GM21367 (cell line): Measurements from ENCODE around the gene GRIA1.

Experiments
- ATAC-seq: cut with Tn5 transposase; IDR thresholded peaks from one replicate; pipeline ENCODE4 v1.9.1; 2021; ENCODE audit not compliant: unreplicated experiment

Gene GRIA1

GRCh38 chr5:153496835-153497234, 6.4 kb downstream of the GRIA1 start:
- no peak for ATAC-seq

DNA sequence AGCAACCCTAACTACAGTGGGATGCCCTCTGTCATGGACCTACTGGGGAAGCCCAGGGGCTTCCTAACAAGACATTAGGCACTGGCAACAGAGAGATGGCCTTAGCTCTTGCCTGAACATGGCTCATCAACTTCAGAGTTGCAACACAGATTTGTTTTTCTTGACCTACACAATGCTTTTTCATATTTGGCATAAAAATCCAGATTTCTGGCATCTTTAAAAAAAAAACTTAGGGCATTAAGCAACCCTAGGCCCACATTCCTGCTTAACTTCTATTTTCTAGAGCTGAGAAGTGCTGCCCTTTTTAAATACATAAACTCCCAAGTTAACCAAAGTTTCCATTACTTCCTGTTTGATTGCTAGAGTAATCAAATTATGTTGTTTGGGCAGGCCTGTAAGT, 8.0 kb downstream of the GRIA1 start:
- no peak for ATAC-seq

GRCh38 chr5:153500178-153500577, 9.7 kb downstream of the GRIA1 start:
- ATAC-seq, result no peak

GRCh38 chr5:153504726-153505125, 14.3 kb downstream of the GRIA1 start:
- no peak for ATAC-seq

DNA sequence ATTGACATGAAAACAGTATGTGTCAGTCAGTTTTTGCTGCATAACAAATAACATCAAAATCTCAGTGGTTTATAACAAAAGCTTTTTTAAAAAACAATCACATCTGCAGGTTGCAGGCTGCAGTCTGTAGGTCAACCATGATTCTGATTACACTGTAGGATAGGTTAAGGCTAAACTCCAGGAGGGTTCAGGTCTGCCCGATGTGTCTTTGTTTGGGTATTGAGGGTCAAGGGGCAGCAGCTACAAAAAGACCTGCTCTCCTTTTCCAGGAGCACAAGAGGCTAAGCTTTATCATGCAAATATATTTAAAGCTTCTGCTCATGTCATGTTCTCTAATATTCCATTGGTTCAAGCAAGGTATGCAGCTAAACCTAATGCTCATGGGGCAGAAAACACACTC, 18.2 kb downstream of the GRIA1 start:
- no peak for ATAC-seq

DNA sequence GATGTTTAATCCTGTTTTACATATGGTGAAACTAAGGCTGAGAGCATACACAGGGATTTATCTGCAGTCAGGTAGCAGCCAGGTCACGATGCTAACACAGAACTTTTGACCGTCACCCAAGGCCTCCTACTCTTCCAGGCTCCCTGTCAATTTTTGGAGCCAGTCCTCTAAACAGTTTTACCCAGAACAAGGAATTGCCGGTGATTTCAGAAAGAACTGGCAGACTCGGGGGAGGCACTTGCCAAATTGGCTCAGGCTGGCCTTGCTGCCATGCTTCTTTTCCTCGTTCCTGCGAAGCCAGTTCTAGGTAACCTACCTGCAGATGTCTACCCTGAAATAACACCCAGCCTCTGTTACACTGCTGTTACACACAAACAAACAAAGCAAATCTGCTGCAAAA, 21.2 kb downstream of the GRIA1 start:
- ATAC-seq, result no peak

GRCh38 chr5:153513156-153513555, 22.7 kb downstream of the GRIA1 start:
- ATAC-seq, result no peak

GRCh38 chr5:153515301-153515700, 24.8 kb downstream of the GRIA1 start:
- ATAC-seq, result no peak

- ATAC-seq, result no peak
Observed at GRCh38 chr5:153516504-153517240, 26.2 kb downstream of the GRIA1 start.

DNA sequence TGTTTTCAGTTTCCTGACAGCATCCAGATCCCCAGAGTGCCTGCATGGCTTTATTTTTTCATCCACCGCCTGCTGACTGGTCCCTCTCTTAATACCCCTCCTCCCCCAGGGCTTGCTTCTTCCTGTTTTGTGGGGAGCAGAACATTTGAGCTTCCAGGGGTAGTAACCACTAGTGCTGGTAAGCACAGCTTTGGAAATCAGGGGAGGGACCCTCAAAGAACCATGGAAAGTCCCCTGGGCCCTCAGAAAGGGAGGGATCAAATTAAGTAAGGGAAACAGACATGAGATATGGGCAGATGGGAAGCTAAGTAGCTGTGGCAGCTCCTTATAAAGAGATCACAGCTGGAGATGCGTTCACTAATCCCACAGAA, 26.8 kb downstream of the GRIA1 start:
- no peak for ATAC-seq

DNA sequence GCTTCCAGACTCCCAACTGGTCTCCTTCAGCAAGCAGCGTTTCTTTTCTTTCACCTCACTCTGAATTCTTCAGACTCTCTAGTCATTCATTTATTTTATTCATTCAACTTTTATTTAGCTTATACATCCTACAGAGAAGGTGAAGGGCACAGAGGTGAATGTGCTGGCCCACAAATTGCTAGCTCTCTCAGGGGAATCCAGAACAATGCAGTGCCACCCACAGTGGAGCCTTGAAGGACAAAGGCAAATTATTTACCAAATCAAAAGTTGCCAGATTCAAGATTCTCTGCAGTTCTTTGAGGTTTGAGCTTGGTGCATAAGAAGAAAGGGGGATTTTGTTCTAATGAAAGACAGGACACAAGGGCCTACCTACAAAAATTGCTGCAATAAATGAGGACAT, 29.7 kb downstream of the GRIA1 start:
- no peak for ATAC-seq

DNA sequence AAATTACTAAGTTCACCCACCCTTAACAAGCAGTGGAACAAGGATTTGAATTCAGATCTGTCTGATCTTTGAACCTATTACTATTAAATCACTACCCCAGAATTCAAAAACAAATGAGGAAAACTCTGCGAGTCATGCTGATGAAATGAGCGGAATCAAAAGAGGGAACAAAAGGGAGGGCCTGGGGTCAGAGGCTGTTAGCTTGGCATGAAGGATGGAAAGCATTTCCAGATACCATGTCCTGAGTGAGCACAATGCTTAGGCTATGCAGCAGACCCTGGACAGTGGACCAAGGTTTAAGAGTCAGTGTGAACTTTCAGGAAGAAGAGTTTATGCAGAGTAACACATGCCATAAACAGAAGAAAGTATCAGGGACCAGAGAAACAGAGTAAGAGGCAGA, 30.5 kb downstream of the GRIA1 start:
- no peak for ATAC-seq

DNA sequence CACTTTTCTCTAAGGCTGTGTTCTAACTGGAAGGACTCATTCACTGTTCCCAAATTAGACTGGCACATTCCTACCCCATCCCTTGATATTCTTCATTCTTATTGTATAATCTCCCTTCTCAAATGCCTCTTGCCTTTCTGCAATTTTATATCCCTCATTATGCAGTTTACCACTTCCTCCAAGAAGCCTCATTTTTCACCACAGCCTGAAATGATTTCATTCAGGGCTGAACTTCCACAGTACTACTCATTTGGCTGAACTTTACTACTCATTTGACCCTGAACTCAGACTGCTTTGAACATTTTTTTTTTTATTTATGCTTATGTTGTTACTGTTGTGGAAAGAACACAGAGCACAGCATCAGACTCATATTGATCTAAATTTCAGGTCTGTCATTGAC, 32.7 kb downstream of the GRIA1 start:
- ATAC-seq, result no peak

DNA sequence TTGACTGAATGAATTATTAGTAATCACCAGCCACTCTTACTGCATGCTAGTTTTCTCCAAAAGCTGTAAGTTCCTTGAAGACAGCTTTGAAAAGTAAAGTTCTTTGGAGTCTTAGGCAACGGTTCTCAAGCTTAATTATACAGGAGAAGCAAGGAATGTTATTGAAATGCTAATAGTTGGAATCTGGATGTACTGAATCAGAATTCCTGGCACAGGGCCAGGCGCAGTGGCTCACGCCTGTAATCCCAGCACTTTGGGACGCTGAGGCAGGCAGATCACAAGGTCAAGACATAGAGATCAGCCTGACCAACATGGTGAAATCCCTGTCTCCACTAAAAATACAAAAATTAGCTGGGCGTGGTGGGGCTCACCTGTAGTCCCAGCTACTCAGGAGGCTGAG, 33.4 kb downstream of the GRIA1 start:
- no peak for ATAC-seq

- ATAC-seq, result no peak
Observed at GRCh38 chr5:153525536-153525935, 35.1 kb downstream of the GRIA1 start.

DNA sequence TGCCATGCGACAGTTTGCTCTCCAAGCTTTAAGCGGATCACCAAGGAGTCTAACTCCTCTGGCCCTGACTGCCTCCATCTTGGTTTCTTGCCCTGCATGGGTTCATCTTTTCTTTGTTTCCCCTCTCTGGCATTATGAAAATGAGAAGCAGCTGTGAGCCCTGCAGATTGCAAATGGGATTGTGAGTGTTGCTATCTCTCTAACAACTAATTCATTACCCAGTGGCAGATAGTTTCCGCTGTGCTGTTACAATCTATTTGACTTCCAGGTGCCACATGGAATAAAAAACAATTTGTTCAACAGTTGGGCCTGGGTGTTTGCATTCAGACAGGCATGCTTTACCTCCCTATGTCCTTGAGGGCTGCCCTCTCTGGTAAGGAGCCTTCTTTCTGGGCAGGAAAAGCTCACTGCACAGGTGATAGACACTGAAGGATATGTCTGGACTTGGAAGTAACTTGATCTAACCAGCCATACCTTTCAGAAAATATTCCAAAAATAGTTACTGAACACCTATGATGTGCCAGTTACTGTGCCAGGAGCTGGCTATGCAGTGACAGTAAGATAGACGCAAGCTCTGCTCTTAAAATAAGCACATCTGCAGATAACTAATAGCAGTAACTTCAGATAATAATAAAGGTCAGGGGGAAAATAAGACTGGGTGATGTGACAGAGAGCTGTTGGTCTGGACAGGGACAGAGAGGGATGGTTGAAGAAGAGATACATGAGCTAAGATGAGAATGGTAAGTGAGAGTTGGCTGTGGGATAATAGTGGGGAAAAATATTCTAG, 40.1 kb downstream of the GRIA1 start:
- no peak for ATAC-seq

DNA sequence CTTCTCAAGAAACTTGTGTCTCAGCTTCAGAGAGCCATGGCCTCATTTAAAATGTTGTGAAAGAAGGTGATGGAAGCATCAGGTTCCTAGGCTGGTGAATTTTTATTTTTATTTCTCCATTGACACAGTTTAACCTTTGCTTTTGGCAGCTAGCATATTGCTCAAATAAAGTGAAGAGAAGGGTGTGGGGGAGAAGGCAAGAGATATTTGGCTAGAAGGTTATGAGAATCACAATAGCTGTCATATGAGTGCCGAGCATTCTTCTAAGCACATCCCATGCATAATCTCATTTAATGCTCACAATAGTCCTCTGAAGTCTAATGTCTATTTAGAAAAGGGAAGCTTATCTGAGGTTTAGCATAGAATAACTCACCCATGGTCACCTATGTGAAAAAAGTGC, 43.1 kb downstream of the GRIA1 start:
- no peak for ATAC-seq

GRCh38 chr5:153534102-153534501, 43.6 kb downstream of the GRIA1 start:
- ATAC-seq, result no peak

DNA sequence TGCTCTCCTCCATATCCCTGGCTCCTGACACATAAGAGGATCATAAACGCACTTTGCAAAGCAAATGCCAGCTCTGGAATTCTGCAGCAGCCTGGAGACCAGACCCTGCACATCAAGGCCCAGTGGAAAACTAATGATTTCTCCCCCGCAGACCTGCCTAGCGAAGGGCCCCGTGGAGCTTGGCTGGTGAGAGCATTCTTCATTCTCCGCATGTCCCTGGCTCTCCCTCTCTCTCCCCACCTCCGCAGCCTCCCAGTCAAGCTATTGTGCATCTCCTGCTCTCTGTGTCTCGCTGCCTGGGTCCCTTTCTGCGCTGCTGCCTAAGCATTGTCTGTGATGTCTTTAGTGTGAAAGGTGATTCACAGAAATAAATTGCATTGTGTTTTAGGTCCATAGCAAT, 46.7 kb downstream of the GRIA1 start:
- ATAC-seq, result no peak

GRCh38 chr5:153539983-153540382, 49.5 kb downstream of the GRIA1 start:
- no peak for ATAC-seq

DNA sequence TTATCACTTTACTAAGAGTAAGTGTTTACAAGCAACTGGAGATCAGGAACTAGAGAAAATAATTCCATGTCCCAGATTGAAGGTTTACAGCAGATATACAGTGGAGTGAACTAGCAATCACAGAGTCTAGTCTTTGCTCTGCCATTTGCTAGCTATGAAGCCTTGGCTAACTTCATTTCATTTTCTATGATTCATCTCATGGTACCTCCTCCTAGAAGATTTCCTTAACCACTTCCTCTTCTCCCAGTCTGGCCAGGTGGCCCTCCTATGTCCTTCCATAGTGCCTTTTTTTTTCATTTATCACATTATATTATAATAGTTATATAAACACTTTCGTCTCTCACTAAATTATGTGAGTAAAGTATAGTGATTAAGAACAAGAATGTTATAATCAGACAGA, 52.1 kb downstream of the GRIA1 start:
- no peak for ATAC-seq

- ATAC-seq, result no peak
Observed at GRCh38 chr5:153543288-153543687, 52.8 kb downstream of the GRIA1 start.
